Measurements from ENCODE around the gene PIPOX.
A peak's percentile ranks its signal among the peaks of the same experiment; 100 is the strongest.

PIPOX gene

DNA sequence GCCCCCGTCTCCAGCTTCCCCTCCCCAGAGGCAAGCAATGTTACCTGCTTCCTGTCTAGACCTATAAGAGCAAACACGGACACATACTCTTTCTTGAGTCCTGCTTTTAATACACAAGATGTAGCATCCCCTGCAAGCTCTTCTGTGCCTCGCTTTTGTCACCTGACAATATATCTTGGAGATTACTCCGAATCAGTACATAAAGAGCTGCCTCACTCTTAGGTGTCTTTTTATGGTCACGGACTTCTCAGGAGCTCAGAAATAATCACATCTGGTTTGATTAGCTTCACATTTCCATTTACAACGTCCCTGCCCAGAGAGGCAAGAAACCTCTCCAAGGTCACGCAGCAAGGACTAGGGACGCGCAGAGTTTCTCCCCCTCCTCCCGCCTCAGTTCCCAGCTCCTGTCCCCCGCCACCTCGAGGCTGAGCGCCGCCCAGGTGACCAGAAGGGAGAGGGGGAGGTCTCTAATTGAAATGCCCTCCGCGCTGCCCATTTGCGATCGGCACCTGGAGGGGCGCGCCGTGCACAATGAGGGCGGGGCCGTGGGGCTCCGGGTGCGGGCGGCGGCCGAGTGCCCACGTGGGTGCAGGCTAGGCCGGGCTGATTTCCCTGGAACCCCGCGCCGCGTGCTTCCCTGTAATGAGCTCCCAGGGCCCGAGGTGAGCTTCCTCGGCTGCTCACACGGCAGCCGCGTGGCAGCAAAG, 23.3 kb upstream of the PIPOX start:
- FAIRE-seq = no peak
- DNase-seq (ENCODE audit: low spot score) = no peak

DNA sequence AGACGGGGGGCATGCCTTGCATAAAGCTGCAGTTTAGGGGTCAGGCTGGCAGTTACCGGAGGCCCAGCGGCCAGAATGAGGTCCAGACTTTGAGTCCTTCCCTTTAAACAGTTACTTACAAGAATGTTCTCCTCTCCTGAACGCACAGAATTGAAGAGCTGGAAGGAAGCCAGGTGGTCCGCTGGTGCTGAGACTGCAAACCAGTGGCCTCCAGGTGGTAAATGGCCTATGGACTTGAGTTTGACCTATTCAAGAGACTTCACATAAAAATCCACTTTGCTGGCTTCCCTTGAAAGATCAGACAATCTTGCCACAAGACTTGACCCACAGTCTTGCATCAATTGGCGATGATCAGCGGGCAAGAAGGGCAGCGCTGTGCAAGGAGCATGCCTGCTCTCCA, 22.4 kb upstream of the PIPOX start:
- FAIRE-seq (no peak), DNase-seq (ENCODE audit: low spot score) (no peak)

DNA sequence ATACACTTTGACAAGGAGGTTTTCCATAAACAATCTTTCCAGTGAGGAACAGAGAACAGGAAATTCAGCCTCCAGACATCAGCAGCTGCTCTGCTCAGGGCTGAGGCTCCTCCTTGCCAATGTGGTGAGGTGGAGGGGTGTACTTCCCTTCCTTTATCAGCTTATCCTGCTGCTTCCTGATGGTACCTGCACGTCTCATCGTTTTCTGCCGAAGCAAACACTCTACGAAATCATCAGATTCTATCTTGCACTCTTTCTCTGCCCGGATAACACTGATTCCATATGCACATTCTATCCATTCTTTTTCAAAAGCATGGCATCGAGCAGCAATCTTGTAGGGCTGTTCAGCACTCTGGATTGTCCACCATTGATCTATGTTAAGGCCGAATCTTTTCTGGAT, 21.7 kb upstream of the PIPOX start:
- FAIRE-seq = no peak
- no peak for DNase-seq (ENCODE audit: low spot score)

DNA sequence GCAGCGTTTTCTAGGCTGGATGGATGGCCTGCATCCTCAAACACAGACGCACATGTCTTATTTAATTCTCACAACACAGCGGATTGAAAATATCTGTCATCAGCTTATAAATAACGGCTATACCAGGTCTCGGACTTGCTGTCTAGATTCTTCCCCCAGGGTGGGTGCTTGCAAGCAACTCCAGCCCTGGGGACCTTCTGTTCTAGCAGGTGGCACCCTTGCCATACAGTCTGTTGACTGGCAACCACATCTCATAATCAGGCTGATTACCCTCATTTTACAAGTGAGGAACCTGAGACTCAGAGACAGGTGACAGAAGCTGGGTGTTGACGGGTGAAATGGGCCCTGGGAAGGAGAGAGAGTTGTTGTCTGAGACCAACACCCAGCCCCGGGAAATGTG, 20.9 kb upstream of the PIPOX start:
- DNase-seq (ENCODE audit: low spot score) (no peak), FAIRE-seq (no peak)

DNA sequence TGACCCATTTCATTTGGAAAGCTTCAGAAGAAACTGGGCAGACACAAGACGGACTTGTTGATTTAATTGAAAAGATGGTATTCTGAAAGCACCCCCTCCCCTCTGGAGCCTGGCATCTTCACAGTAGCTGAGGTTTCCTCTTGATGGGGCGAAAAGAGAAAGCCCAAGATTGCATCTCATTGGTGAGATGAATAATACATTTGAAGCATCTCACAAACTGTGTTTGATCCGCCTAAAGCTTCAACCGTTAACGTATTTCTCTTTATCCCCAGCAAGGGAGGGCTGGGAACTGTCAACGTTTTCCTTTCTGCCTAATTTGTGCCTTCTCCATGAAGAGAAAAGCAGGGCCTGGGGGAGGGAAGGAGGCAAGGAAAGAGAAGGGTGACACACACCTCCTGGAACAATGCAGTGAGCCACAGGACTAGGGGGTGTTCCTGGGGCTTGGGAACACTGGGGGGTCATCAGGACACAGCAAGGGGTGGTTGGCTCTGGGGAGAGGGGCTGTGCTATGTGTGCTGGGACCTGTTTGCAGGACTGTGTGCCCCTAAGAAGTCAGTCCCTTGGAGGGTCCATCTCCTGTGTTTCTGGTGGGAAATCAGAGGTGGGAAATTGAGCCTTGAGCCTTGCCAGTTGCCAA, 18.5 kb upstream of the PIPOX start:
- DNase-seq (ENCODE audit: low spot score) (no peak), FAIRE-seq (no peak)

DNA sequence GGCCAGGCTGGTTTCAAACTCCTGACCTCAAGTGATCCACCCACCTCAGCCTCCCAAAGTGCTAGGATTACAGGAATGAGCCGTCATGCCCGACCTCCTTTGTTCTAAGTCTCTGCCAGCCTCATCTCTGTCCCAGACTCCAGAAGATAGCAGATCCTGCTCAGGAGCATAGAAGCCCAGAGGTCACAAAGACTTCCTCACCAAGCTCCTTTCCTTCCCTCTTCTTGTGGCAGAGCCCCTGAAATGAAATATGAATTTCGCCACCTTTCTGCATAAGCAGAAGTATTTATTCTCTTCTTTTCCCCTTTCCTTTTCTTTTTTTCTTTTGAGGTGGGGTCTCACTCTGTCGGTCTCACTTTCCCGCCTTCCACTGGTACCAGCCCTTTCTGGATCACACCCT, 11.5 kb upstream of the PIPOX start:
- FAIRE-seq = no peak

DNA sequence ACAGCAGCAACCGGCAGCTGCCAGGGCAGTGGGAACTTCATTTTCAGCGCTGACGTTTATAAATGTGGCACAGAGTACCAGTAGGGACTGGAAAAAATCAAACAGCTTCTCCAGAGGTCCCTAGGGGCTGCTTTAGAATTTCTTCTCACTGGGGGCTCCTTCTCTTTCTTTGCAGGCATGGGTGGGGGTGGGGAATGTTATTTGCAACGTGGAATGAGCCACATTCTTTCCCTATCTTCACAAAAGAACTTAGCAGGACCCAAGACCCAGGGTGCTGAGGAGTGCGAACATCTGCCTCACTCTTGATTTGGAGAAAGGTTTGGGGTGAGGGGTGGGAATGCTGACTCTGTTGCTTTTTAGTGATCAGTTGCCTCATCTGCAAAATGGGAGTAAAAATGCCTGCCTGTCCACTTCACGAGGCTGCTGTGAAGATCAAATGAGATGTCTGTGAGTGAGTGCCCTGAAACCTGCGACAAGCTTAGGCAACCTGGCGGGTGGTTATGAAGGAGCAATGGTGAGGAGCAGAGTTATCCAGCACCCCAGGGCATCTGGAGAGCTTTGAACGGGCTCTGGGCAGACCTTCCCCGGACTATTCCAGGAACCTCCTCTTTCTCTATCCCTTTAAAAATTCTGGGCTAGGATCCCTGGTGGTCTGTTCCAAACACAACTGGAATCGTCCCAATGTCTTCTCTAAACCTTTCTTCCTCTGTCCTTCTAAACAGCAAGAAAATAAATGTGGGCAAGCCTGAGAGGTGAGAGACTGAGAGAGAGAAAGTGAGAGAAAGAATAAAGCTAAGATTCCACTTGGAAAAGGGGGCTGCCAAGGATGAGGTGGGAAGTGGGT, 10.7 kb upstream of the PIPOX start:
- DNase-seq (ENCODE audit: low spot score) = no peak
- no peak for FAIRE-seq

More for the DNA sequence above, 11.5 kb upstream of the PIPOX start:
- no peak for DNase-seq (ENCODE audit: low spot score)

DNA sequence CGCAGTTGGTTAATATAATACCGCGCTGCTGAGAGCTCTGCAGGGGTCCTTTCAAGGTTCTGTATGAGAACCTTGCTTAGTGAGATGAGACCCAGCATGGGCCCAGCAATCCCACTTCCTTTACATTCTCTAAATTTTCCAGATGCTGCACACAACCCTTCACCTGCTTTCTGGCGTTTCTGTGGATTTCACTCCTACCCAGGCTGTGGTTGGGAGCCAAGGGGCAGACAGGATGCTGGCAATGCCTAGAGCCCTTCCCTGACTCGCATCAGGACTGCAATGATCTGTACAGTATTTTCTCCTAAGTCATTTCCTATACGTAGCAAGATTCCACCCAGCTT, 10.1 kb upstream of the PIPOX start:
- no peak for DNase-seq (ENCODE audit: low spot score)
- FAIRE-seq = no peak

DNA sequence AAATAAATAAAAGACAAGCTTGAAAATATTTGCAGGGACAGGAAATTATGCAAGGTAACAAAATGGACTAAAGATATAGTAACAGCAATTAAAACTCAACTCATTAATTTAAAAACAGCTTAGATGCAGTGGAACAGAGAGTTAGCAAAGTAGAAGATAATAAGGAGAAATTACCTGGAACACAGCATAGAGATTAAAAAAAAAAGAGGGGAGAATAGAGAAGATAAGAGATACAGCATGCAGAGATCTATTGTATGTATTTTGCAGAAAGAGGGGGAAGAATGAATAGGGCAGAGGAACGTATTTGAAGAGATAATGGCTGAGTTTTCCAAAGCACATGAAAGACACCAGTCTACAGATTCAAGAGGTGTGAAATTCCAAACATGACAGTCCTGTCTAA, 8.4 kb upstream of the PIPOX start:
- DNase-seq (ENCODE audit: low spot score) = no peak
- FAIRE-seq = no peak

DNA sequence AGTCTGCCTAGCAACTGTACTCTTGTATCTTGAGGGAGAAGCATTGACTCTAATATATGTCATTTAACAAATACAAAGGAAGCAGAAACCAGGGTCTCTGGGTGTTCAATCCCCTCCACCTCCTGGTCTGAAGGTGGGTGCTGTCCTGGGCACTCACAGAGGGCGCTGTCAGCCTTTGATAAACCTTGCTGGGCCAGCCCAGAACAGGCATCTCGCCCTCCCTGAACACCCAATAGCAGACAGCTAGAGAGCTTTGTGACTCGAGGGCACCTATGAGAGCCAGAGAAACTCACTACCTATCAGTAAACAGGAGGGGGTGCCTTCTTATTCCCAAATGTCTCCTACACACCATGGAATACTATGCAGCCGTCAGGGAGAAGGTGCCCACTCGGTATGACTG, 6.4 kb upstream of the PIPOX start:
- no peak for FAIRE-seq
- no peak for DNase-seq (ENCODE audit: low spot score)

DNA sequence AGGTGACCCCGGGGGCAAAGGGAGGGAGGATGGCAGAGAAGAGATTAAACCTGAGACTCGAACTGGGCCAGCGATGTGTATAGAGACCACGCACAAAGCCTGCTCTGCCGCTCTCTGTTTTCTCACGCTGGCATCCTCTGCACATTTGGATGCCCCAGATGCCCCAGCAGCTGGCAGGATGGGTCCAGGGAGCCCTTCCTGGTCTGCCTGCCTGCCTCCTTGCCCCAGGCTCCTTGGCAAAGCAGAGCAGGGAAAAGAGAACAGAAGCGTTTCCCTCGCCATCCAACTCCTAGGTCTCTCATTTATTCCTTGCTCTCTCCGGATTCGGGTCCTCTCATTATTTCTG, 5.2 kb upstream of the PIPOX start:
- no peak for FAIRE-seq

DNA sequence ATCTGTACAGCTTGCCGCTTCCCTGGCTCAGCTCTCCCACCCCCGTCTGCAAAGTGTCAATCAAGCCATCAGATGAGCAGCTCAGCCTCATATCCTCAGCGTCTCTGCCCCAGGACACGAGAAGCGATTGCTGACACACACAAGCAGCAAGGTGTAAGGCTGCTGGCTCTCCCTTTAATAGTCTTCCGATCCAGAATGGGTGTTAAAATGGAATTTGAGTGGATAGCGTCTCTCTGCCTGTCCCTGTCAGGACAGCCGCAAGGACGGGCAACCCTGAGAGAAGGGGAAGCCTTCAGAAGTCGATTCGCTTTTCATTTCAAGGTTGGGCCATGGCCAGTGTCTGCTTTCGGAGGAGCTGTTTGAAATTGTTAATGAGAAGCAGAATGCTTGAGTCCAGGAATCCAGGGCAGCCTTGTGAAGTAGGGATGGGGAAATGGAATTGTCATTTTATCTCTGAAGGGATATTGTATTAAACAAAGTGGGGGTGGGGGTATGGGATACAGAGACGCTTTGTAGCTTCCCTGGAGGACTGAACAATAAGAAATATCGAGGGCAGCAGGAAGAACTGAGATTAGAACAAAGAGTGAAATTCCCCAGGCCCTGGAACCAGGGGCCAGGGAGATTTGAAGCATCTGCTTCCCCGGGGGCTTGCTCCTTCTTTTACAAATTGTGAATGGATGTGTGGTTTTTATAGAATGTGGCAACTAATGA, 4.7 kb upstream of the PIPOX start:
- FAIRE-seq = no peak

More for the DNA sequence above, 5.2 kb upstream of the PIPOX start:
- DNase-seq (ENCODE audit: low spot score) = no peak

DNA sequence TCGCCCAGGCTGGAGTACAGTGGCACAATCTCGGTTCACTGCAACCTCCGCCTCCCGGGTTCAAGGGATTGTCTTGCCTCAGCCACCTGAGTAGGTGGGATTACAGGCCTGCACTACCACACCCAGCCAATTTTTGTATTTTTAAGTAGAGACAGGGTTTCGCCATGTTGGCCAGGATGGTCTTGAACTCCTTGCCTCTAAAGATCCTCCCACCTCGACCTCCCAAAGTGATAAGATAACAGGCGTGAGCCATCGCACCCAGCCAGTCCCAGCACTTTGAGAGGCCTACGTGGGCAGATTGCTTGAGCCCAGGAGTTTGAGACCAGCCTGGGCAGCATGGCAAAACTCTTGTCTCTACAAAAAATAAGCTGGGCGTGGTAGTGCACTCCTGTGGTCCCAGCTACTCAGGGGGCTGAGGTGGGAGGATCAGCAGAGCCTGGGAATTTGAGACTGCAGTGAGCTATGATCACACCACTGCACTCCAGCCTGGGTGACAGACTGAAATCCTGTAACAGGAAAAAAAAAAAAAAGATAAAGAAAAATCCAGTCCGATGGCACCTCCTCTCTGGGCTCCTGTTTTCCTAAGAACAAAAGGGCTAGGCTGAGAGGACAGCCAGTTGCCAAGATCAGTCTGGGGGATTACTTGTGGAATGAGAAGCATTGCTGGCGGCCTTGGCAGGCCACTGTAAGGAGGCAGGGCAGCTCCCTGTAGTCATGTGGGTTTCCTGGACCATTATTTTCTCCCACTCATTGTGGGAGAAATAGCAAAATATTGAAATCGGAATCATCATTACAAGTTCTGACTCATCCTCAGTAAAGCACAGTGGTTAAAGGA, 3.0 kb upstream of the PIPOX start:
- DNase-seq (ENCODE audit: low spot score) = peak; percentile 65
- no peak for FAIRE-seq

More for the DNA sequence above, 4.7 kb upstream of the PIPOX start:
- no peak for DNase-seq (ENCODE audit: low spot score)

DNA sequence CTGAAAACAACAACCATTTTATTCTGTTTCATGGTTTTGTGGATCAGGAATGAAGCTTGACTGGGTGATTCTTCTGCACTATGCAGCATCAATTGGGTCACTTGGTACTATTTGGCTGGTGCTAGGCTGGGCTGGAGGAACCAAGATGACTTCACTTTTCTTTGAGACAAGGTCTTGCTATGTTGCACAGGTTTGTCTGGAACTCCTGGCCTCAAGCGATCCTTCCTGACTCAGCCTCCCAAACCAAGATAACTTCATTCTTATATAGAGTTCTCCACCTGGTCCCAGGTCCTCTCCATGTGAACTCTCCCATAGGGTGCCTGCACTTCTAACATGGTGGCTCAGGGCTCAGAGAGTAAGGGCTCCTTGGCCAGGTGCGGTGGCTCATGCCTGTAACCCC, 1.9 kb upstream of the PIPOX start:
- FAIRE-seq (no peak), DNase-seq (ENCODE audit: low spot score) (no peak)

DNA sequence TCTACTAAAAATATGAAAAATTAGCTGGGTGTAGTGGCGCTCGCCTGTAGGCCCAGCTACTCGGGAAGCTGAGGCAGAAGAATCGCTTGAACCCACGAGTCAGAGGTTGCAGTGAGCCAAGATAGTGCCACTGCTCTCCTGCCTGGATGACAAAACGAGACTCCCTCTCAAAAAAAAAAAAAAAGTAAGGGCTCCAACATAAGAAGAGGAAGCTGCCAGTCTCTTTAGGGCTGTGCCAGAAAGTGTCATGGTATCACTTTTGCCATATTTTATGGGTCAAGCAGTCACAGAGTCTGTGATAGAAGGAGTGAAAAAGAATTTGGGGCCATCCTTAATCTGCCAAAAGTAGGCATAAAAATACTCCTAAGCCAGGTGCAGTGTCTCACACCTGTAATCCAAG, 1.4 kb upstream of the PIPOX start:
- FAIRE-seq (no peak), DNase-seq (ENCODE audit: low spot score) (no peak)

DNA sequence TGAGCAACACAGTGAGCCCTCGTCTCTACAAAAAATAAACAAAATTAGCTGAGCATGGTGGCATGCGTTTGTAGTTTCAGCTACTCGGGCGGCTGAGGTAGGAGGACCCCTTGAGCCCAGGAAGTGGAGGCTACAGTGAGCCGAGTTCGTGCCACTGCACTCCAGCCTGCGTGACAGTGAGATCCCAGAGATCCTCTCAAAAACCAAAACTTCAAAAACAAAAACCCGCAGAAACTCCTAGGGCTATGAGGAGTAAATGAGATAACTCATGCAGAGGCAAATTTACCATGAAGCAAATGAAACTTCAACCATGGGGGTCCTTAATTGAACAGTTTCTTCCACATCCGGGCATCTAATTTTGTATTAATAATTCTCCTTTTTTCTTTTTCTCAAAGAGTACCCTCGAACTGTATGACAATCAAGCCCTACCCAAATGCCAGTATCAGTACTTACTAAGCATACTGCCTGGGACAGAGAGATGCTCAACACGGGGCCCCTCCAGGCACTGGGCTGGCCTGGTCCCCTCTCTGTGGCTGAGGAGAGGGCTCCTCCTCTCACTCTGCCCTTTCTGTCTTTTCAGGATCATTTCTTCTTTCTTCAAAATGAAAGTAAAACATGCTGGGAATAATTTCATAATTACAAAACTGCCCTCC, 789 bp upstream of the PIPOX start:
- DNase-seq (ENCODE audit: low spot score) = no peak
- FAIRE-seq = no peak

DNA sequence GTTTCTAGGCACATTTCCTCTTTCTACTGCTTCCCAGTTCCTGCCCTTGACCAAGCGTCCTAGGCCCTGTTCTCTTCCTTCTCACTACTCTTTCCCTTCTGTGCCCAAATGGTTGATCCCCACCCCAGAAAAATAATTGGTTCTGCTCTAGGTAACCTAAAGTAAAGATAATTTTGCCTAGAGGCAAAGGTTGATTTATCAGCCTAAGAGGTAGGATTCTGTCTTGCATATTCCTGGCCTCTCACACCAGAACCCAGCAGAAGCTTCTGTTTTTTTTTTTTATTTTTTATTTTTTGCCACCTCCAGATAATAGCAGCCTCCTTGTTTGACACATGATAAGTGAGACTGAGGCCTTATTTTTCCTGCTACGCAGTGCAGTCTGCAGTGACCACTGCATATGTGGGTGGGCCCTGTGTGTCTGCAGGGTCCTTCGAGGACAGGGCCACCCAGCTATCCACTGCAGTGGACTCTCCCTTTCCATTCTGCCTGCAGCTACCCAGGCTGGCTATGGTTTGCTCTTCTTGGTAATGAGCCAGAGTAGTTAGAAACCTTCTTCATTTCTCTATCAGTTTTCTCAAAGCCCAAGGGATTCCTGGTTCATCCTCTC, 701 bp downstream of the PIPOX start:
- FAIRE-seq = no peak

DNA sequence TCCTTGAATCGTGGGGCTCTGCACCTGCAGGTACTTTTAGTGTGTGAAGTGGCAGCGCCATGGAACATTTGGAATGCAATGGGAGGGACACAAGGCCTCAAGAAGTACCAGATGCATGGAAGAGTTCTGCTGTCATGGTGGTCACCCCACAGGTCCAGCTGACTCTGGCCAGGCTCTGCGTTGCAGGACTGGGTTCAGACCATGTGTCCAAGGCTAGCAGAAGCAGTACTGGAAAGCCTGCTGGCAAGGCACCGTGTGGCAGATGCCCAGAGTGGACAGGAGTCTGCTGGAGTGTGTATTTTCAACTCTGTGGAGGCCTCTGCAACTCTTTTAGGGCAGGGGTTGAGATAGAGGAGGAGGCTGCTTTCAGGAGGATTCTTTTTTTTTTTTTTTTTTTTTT, 2.1 kb downstream of the PIPOX start:
- no peak for DNase-seq (ENCODE audit: low spot score)
- FAIRE-seq = no peak

More for the DNA sequence above, 701 bp downstream of the PIPOX start:
- no peak for DNase-seq (ENCODE audit: low spot score)

DNA sequence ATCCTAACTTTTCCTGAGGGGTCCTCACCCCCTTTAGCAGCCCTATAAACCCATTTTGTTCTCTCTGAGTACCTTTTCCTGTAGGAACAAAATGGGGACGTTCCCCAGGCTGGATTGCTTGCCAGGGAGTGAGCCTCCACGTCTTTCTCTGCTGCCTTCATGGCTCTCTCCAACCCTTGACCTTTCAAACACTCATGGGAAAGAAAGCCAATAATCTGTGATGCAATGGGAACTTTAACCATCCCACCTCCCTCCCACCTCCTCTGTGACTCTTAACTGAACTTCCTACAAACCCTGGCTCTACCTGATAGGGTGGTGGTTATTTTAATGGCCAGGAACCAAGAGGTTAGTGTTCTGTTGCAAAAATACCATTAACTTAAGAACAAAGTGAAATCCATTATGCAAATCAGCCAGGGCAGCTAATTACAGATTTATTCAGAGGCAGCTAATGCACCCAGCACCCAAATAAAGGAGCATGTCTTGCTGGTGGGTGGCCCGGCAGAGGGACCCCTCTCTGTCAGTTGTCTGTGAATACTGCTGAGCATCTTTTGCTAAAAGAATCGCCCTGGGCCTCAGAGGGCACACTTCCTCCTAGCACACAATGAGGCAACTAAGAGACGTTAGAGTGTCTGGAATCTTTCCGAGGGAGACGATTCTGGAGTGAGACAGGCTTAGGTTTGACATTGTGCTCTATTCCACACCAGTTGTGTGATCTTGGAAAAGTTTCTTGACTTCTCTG, 3.0 kb downstream of the PIPOX start:
- no peak for FAIRE-seq

DNA sequence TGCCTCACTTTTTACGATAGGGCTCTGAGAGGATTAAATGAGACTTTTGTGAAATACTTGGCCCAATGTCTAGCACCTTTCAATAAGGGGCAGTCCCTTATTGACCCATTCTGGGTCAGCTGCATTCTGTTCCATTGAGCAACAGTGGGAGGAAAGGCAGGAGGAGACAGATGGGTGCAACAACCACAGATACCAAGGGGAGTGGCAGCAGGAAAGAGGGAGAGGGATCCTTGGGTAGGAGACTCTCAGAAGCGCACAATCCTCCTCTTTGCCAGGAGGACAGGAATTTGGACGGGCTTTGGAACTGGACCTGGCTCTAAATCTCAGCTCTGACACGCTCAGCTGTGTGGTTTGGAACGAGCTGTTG, 3.5 kb downstream of the PIPOX start:
- no peak for DNase-seq (ENCODE audit: low spot score)
- FAIRE-seq = no peak

More for the DNA sequence above, 3.0 kb downstream of the PIPOX start:
- no peak for DNase-seq (ENCODE audit: low spot score)

All from urothelium cell line (cell line).